Measurements from ENCODE around the gene RBM45.

RBM45 gene

GRCh38 chr2:178159966-178160365 is 47.7 kb downstream of the RBM45 start:
- no peak for TF ChIP-seq USF1 (IDR thresholded peaks at IDR 0.05)
- no peak for TF ChIP-seq CEBPB (IDR thresholded peaks at IDR 0.05)

- no peak for TF ChIP-seq CREB1 (IDR thresholded peaks at IDR 0.05; ENCODE audit: low read depth)
- TF ChIP-seq YY1 (IDR thresholded peaks at IDR 0.05; ENCODE audit: low read depth) = no peak
- TF ChIP-seq EGR1 (IDR thresholded peaks at IDR 0.05) = no peak
- no peak for TF ChIP-seq EP300 (IDR thresholded peaks at IDR 0.05; ENCODE audit: borderline replicate concordance)
- TF ChIP-seq NFIC (IDR thresholded peaks at IDR 0.05) = no peak
- no peak for TF ChIP-seq USF1 (IDR thresholded peaks at IDR 0.05)
- no peak for TF ChIP-seq RAD21 (IDR thresholded peaks at IDR 0.05; ENCODE audit: low read depth)
- no peak for TF ChIP-seq MAX (IDR thresholded peaks at IDR 0.05)
- no peak for TF ChIP-seq CEBPB (IDR thresholded peaks at IDR 0.05)
- TF ChIP-seq TAF1 (IDR thresholded peaks at IDR 0.05; ENCODE audit: low read depth) = no peak
- no peak for TF ChIP-seq ZBTB7A (IDR thresholded peaks at IDR 0.05; ENCODE audit: low read depth)
- no peak for TF ChIP-seq FOXM1 (IDR thresholded peaks at IDR 0.05; ENCODE audit: borderline replicate concordance, low read depth)
These were observed 48.4 kb downstream of the RBM45 start for GRCh38 chr2:178160601-178161000.

GRCh38 chr2:178163395-178163794 is 51.2 kb downstream of the RBM45 start:
- TF ChIP-seq CREB1 (IDR thresholded peaks at IDR 0.05; ENCODE audit: low read depth) = no peak
- no peak for TF ChIP-seq TAF1 (IDR thresholded peaks at IDR 0.05; ENCODE audit: low read depth)
- TF ChIP-seq EP300 (IDR thresholded peaks at IDR 0.05; ENCODE audit: borderline replicate concordance) = no peak

GRCh38 chr2:178163911-178164310 is 51.7 kb downstream of the RBM45 start:
- TF ChIP-seq CREB1 (IDR thresholded peaks at IDR 0.05; ENCODE audit: low read depth) (no peak), USF1 (IDR thresholded peaks at IDR 0.05) (no peak), EGR1 (IDR thresholded peaks at IDR 0.05) (no peak), ZBTB7A (IDR thresholded peaks at IDR 0.05; ENCODE audit: low read depth) (no peak), FOXM1 (IDR thresholded peaks at IDR 0.05; ENCODE audit: borderline replicate concordance, low read depth) (no peak), YY1 (IDR thresholded peaks at IDR 0.05; ENCODE audit: low read depth) (no peak), REST (IDR thresholded peaks at IDR 0.05; ENCODE audit: low read depth) (no peak), MAX (IDR thresholded peaks at IDR 0.05) (no peak), TCF12 (IDR thresholded peaks at IDR 0.05; ENCODE audit: low read depth) (no peak), CEBPB (IDR thresholded peaks at IDR 0.05) (no peak), TAF1 (IDR thresholded peaks at IDR 0.05; ENCODE audit: low read depth) (no peak), NFIC (IDR thresholded peaks at IDR 0.05) (no peak)

GRCh38 chr2:178173657-178174056 is 61.4 kb downstream of the RBM45 start:
- TF ChIP-seq EP300 (IDR thresholded peaks at IDR 0.05; ENCODE audit: borderline replicate concordance) (no peak), EGR1 (IDR thresholded peaks at IDR 0.05) (no peak), RAD21 (IDR thresholded peaks at IDR 0.05; ENCODE audit: low read depth) (no peak), TEAD4 (IDR thresholded peaks at IDR 0.05) (no peak), TCF12 (IDR thresholded peaks at IDR 0.05; ENCODE audit: low read depth) (no peak), YY1 (IDR thresholded peaks at IDR 0.05; ENCODE audit: low read depth) (no peak), TAF1 (IDR thresholded peaks at IDR 0.05; ENCODE audit: low read depth) (no peak), NFIC (IDR thresholded peaks at IDR 0.05) (no peak), ZBTB7A (IDR thresholded peaks at IDR 0.05; ENCODE audit: low read depth) (no peak), CEBPB (IDR thresholded peaks at IDR 0.05) (no peak), USF1 (IDR thresholded peaks at IDR 0.05) (no peak), REST (IDR thresholded peaks at IDR 0.05; ENCODE audit: low read depth) (no peak), MAX (IDR thresholded peaks at IDR 0.05) (no peak), CREB1 (IDR thresholded peaks at IDR 0.05; ENCODE audit: low read depth) (no peak), FOXM1 (IDR thresholded peaks at IDR 0.05; ENCODE audit: borderline replicate concordance, low read depth) (no peak)
